GM19193 (cell line): ENCODE measurements around the gene OR13C9.

Source experiments
- POLR2A ChIP-seq: IDR thresholded peaks from 4 replicates; pipeline ENCODE4 v1.6.1; 2011; ENCODE audit not compliant: insufficient read depth, insufficient read length; ENCODE audit errors: extremely low read depth

Gene OR13C9

DNA sequence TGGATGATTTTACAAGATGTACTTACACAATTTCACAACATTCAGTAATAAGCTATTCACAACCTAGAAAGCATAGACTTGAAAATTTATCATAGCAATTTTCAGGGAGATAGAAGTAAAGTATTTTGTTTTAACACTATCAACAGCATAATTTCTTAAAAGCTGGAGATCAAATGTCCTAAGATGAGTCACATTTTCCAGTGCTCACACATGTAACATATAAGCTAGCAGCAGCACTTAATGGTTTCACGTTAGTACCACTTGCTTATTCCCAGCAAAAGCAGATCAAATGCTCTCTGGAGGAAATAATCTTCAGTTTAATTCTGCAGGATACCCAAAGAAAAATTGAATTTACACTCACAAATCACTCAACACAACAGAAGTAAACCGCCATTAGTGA lies 42.5 kb downstream of the OR13C9 start:
- no peak for TF ChIP-seq POLR2A

- TF ChIP-seq POLR2A: no peak
These were observed 45.4 kb downstream of the OR13C9 start for GRCh38 chr9:104572612-104573011.

DNA sequence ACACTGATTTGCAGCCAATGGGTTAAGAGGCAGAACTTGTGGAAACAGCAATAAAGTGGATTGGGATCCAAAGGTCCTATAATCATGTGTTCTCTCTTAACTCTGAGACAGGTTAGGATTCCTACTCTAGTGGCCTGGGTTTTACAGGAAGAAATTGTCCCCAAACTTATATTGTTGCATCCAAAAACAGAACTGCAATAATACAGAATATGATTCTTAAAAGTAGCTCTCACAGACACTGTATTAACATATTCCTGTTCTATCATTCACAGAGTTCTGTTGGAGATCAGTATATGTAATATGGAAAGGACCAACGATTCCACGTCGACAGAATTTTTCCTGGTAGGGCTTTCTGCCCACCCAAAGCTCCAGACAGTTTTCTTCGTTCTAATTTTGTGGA lies 49.1 kb downstream of the OR13C9 start, which contains the start of gene OR13C8:
TSS of gene OR13C8 (plus strand) at position 301 of the 400 bp plus-strand sequence. CDS start at position 301, 0 bp downstream.
- TF ChIP-seq POLR2A: no peak
